Islet precursor cell (in vitro differentiated cells): ENCODE data around the gene OR2T35.

Experiments
- DNase-seq: peaks from one replicate; pipeline ENCODE4 v3.0.0-alpha.2; 2018

The OR2T35 gene

GRCh38 chr1:248625166-248625565 lies 19.9 kb downstream of the OR2T35 start:
- DNase-seq = no peak

- DNase-seq = no peak
Measured at GRCh38 chr1:248622570-248623001, 22.5 kb downstream of the OR2T35 start.

- DNase-seq = no peak
Measured at GRCh38 chr1:248621770-248622169, 23.3 kb downstream of the OR2T35 start.

- no peak for DNase-seq
Measured at GRCh38 chr1:248618878-248619277, 26.2 kb downstream of the OR2T35 start.

- DNase-seq = no peak
Measured at GRCh38 chr1:248618119-248618518, 27.0 kb downstream of the OR2T35 start.

GRCh38 chr1:248613742-248614141 lies 31.3 kb downstream of the OR2T35 start:
- DNase-seq = no peak

- no peak for DNase-seq
Measured at GRCh38 chr1:248611883-248612414, 33.1 kb downstream of the OR2T35 start.

GRCh38 chr1:248610301-248610700 lies 34.8 kb downstream of the OR2T35 start:
- DNase-seq = no peak

- no peak for DNase-seq
Measured at GRCh38 chr1:248599396-248599795, 45.7 kb downstream of the OR2T35 start.

- no peak for DNase-seq
Measured at GRCh38 chr1:248597589-248597988, 47.5 kb downstream of the OR2T35 start, which contains the start of gene OR2T10. Gene OR2T10, minus strand, starts transcription at chr1:248597700. Its CDS starts 3,932 bp downstream, at chr1:248593768.

- DNase-seq = no peak
Measured at GRCh38 chr1:248596615-248597014, 48.5 kb downstream of the OR2T35 start.

- DNase-seq = no peak
Measured at GRCh38 chr1:248593226-248593625, 51.9 kb downstream of the OR2T35 start.

GRCh38 chr1:248592655-248593054 lies 52.4 kb downstream of the OR2T35 start:
- no peak for DNase-seq

GRCh38 chr1:248590055-248590454 lies 55.0 kb downstream of the OR2T35 start:
- no peak for DNase-seq

GRCh38 chr1:248589334-248589733 lies 55.7 kb downstream of the OR2T35 start:
- no peak for DNase-seq
